OCI-LY1 (cell line): ENCODE measurements around the gene INS.
A peak's percentile ranks its signal among the peaks of the same experiment; 100 is the strongest.

Experiments
- H2AFZ ChIP-seq: fragments of 200-600 bp; sonication (generic), shearing (Covaris generic); 2 replicates; pipeline ENCODE4 v1.6.0; 2014; ENCODE audit warnings: antibody characterized with exemption, mild to moderate bottlenecking, low read length
- H3F3A ChIP-seq: fragments of 200-600 bp; sonication (generic), shearing (Covaris generic); 2 replicates; pipeline ENCODE4 v1.6.0; 2014; ENCODE audit warnings: mild to moderate bottlenecking, antibody characterized with exemption, low read length, moderate library complexity; ENCODE audit not compliant: insufficient read depth
- H3K27ac ChIP-seq: fragments of 200-600 bp; sonication (generic); 2 replicates; pipeline ENCODE4 v1.5.1; 2014; ENCODE audit warnings: low read length, mixed run types, mild to moderate bottlenecking, low read depth; ENCODE audit not compliant: poor library complexity, severe bottlenecking
- H3K27me3 ChIP-seq: fragments of 200-600 bp; sonication (generic); 2 replicates; pipeline ENCODE4 v1.6.0; 2014; ENCODE audit warnings: antibody characterized with exemption, mild to moderate bottlenecking, low read length, moderate library complexity; ENCODE audit not compliant: insufficient read depth
- H3K36me3 ChIP-seq: fragments of 200-600 bp; sonication (generic); 2 replicates; pipeline ENCODE4 v1.6.1; 2014; ENCODE audit warnings: mild to moderate bottlenecking, antibody characterized with exemption, low read length, moderate library complexity, mixed read lengths; ENCODE audit not compliant: insufficient read depth
- H3K4me1 ChIP-seq: fragments of 200-600 bp; sonication (generic); 2 replicates; pipeline ENCODE4 v1.5.1; 2014; ENCODE audit warnings: mild to moderate bottlenecking, low read length, moderate library complexity; ENCODE audit not compliant: insufficient read depth, severe bottlenecking
- H3K4me2 ChIP-seq: fragments of 200-600 bp; sonication (generic), shearing (Covaris generic); 2 replicates; pipeline ENCODE4 v1.6.1; 2014; ENCODE audit warnings: low read length
- H3K4me3 ChIP-seq: fragments of 200-600 bp; sonication (generic); 2 replicates; pipeline ENCODE4 v1.5.1; 2014; ENCODE audit warnings: low read length, low read depth, mild to moderate bottlenecking, mixed read lengths; ENCODE audit not compliant: poor library complexity, severe bottlenecking
- H3K79me2 ChIP-seq: fragments of 200-600 bp; shearing (Covaris generic); 2 replicates; pipeline ENCODE4 v1.6.1; 2016; ENCODE audit warnings: mixed run types, low read length, mixed read lengths; ENCODE audit not compliant: insufficient read depth
- H3K9ac ChIP-seq: fragments of 200-600 bp; sonication (generic), shearing (Covaris generic); 2 replicates; pipeline ENCODE4 v1.6.1; 2014; ENCODE audit warnings: mild to moderate bottlenecking, low read length, mixed read lengths
- H3K9me2 ChIP-seq: fragments of 200-600 bp; sonication (generic), shearing (Covaris generic); 2 replicates; pipeline ENCODE4 v1.6.1; 2014; ENCODE audit warnings: low read depth, mild to moderate bottlenecking, low read length, mixed read lengths
- H3K9me3 ChIP-seq: fragments of 200-600 bp; shearing (Covaris generic); 2 replicates; pipeline ENCODE4 v1.6.1; 2014; ENCODE audit warnings: low read length, mixed read lengths
- H4K20me1 ChIP-seq: fragments of 200-600 bp; sonication (generic), shearing (Covaris generic); 2 replicates; pipeline ENCODE4 v1.6.0; 2016; ENCODE audit warnings: mild to moderate bottlenecking, low read length; ENCODE audit not compliant: insufficient read depth
- EZH2 ChIP-seq: fragments of 200-600 bp; sonication (generic), shearing (Covaris generic); IDR thresholded peaks from 2 replicates; pipeline ENCODE4 v1.8.0; 2017; ENCODE audit warnings: borderline replicate concordance, mixed run types, mild to moderate bottlenecking, antibody characterized with exemption, low read length, moderate library complexity, mixed read lengths
- TF ChIP-seq, protein P1 (sequence below): fragments of 200-600 bp; sonication (generic), shearing (Covaris generic); IDR thresholded peaks from 2 replicates; pipeline ENCODE4 v1.5.1; 2017; ENCODE audit warnings: mild to moderate bottlenecking, antibody characterized with exemption, low read length, moderate library complexity, mixed read lengths

INS gene

GRCh38 chr11:2197771-2198520, 36.9 kb upstream of the INS start:
- H3K9ac ChIP-seq, result no peak overlapping the region
- no peak for TF ChIP-seq EZH2
- TF ChIP-seq, protein P1, sequence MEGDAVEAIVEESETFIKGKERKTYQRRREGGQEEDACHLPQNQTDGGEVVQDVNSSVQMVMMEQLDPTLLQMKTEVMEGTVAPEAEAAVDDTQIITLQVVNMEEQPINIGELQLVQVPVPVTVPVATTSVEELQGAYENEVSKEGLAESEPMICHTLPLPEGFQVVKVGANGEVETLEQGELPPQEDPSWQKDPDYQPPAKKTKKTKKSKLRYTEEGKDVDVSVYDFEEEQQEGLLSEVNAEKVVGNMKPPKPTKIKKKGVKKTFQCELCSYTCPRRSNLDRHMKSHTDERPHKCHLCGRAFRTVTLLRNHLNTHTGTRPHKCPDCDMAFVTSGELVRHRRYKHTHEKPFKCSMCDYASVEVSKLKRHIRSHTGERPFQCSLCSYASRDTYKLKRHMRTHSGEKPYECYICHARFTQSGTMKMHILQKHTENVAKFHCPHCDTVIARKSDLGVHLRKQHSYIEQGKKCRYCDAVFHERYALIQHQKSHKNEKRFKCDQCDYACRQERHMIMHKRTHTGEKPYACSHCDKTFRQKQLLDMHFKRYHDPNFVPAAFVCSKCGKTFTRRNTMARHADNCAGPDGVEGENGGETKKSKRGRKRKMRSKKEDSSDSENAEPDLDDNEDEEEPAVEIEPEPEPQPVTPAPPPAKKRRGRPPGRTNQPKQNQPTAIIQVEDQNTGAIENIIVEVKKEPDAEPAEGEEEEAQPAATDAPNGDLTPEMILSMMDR, result no peak
- H2AFZ ChIP-seq, result no peak overlapping the region

DNA sequence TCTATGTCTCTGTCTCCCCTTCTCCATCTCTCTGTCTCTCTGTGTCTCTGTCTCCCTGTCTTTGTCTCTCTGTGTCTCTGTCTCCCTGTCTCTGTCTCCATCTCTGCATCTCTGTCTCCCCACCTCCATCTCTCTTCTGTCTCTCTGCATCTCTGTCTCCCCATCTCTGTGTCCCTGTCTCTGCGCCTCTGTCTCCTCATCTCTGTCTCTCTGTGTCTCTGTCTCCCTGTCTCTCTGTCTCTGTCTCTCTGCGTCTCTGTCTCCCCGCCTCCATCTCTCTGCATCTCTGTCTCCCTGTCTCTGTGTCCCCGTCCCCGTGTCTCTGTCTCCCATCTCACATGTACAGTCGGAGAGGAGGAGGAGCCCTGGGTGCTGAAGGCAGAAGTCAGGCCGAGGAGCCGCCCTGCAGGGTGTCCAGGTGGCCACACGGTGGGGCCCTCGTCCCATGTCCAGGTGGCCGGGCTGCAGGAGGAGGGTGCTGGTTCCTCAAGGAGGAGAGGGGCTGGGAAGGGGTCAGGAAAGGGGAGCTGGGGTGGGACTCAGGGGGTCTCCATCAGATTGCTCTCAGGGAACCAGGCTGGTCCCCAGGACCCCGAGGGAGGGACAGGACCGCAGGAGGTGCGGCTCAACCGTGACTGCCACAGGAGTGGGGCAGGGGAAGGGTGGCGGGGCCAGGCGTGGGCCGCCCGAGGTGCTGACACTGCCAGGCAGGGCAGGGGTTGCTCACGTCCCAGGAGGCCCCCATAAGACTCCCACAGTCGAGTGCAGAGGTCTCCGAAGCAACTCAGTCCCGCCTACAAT, 36.2 kb upstream of the INS start:
- no peaks in the 10 kb centered on the region for H3F3A ChIP-seq
- H3K79me2 ChIP-seq, result no peaks in the 10 kb centered on the region
- H3K4me1 ChIP-seq, result no peaks in the 10 kb centered on the region
- H3K9me3 ChIP-seq, result no peaks in the 10 kb centered on the region
- H4K20me1 ChIP-seq, result no peaks in the 10 kb centered on the region
- H3K9ac ChIP-seq, result no peak overlapping the region
- no peak overlapping the region for H3K4me2 ChIP-seq
- TF ChIP-seq, protein P1, result peak; percentile 75
- no peak for TF ChIP-seq EZH2
- no peak overlapping the region for H2AFZ ChIP-seq
- H3K9me2 ChIP-seq, result no peaks in the 10 kb centered on the region
- H3K27ac ChIP-seq, result no peak overlapping the region
- no peak overlapping the region for H3K4me3 ChIP-seq
- no peaks in the 10 kb centered on the region for H3K36me3 ChIP-seq
- no peaks in the 10 kb centered on the region for H3K27me3 ChIP-seq

More at GRCh38 chr11:2197771-2198520, 36.9 kb upstream of the INS start:
- no peaks in the 10 kb centered on the region for H3K9me3 ChIP-seq
- no peaks in the 10 kb centered on the region for H3F3A ChIP-seq
- H3K4me1 ChIP-seq, result no peaks in the 10 kb centered on the region
- H3K27me3 ChIP-seq, result no peaks in the 10 kb centered on the region
- no peaks in the 10 kb centered on the region for H4K20me1 ChIP-seq
- no peaks in the 10 kb centered on the region for H3K9me2 ChIP-seq
- H3K27ac ChIP-seq, result no peak overlapping the region
- H3K79me2 ChIP-seq, result no peaks in the 10 kb centered on the region
- no peak overlapping the region for H3K4me3 ChIP-seq
- H3K36me3 ChIP-seq, result no peaks in the 10 kb centered on the region
- no peak overlapping the region for H3K4me2 ChIP-seq

GRCh38 chr11:2195756-2196088, 34.7 kb upstream of the INS start:
- Histone ChIP-seq H3K9me2 (no peaks in the 10 kb centered on the region), H3K9ac (no peak overlapping the region), H3K4me1 (no peaks in the 10 kb centered on the region)

More at GRCh38 chr11:2195756-2196088, 34.7 kb upstream of the INS start:
- Histone ChIP-seq H3K4me2 (no peak overlapping the region), H3K27ac (no peak overlapping the region), H4K20me1 (no peaks in the 10 kb centered on the region), H2AFZ (no peak overlapping the region), H3K27me3 (no peaks in the 10 kb centered on the region), H3K4me3 (no peak overlapping the region), H3K9me3 (no peaks in the 10 kb centered on the region), H3F3A (no peaks in the 10 kb centered on the region), H3K79me2 (no peaks in the 10 kb centered on the region), H3K36me3 (no peaks in the 10 kb centered on the region)
- TF ChIP-seq EZH2, result no peak
- TF ChIP-seq, protein P1, result no peak
